Endothelial cell of hepatic sinusoid (primary cell): ENCODE measurements around the gene POSTN.

Source experiments
- in situ Hi-C: cut with HindIII; loops from 2 replicates; pipeline ENCODE4 v1.10.0; 2017; ENCODE audit warnings: low sequenced_read_pairs

POSTN gene

GRCh38 chr13:37531049-37531448, 67.5 kb downstream of the POSTN start:
- in situ Hi-C loops, result no loop called here

- in situ Hi-C loops, result no loop called here
Measured at GRCh38 chr13:37529751-37530385, 68.7 kb downstream of the POSTN start.

GRCh38 chr13:37526710-37527473, 71.7 kb downstream of the POSTN start:
- in situ Hi-C loops, result no loop called here

- in situ Hi-C loops, result no loop called here
Measured at GRCh38 chr13:37515226-37515625, 83.3 kb downstream of the POSTN start.
